Measurements from ENCODE around the gene ADAMTS18.

- no peak for TF ChIP-seq EP300 (IDR thresholded peaks at IDR 0.05)
- TF ChIP-seq, protein P1, sequence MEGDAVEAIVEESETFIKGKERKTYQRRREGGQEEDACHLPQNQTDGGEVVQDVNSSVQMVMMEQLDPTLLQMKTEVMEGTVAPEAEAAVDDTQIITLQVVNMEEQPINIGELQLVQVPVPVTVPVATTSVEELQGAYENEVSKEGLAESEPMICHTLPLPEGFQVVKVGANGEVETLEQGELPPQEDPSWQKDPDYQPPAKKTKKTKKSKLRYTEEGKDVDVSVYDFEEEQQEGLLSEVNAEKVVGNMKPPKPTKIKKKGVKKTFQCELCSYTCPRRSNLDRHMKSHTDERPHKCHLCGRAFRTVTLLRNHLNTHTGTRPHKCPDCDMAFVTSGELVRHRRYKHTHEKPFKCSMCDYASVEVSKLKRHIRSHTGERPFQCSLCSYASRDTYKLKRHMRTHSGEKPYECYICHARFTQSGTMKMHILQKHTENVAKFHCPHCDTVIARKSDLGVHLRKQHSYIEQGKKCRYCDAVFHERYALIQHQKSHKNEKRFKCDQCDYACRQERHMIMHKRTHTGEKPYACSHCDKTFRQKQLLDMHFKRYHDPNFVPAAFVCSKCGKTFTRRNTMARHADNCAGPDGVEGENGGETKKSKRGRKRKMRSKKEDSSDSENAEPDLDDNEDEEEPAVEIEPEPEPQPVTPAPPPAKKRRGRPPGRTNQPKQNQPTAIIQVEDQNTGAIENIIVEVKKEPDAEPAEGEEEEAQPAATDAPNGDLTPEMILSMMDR (IDR thresholded peaks at IDR 0.05), result no peak
These were observed 134.6 kb downstream of the ADAMTS18 start for GRCh38 chr16:77300256-77300655.

Measured in stomach (tissue), 4 donors.